ENCODE data around the gene MRPS18B. TPM values are rescaled to one million over a fixed set of nuclear protein-coding genes. Genes with fewer than 3 reads are reported as not detected.

The MRPS18B gene
- polyA plus RNA-seq, 1 experiment, result 69.3 TPM

DNA sequence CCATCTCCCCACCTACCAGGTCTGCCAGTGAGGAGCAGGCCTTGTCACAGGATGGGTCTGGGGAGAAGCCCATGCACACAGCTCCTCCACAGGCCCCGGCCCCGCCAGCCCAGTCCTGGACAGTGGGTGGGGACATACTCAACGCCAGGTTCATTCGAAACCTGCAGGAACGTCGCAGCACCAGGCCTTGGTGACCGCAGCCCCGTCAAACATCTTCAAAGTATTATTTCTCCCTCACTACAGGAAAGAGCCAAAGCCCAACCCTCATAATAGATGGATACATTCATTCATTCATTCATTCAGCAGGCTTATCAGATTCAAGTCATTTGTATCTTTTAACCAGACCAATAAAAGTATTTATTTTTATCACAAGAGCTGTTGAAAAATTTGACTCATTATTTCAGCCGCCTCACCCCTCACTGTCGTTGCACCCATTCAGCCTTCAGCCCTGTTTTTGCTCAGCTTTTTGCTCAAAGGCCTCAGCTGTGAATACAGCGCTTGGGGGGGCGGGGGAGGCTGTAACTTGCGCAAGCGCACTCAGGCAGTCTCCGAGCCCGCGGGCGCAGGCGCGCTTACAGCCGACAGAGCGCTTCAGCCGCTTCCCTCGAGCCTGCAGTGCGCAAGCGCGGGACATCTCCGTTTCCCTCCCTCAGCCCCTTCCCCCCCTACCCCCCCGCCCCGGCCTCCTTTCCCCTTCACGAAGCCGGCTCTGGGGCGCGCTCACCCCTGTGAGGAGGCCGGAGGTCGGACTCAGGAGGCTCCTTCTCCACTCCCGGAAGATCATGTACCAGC, 29.0 kb downstream of the MRPS18B start, which contains the start of gene C6orf136:
Gene C6orf136, plus strand, starts transcription at position 684 of the 792 bp plus-strand sequence. Its CDS starts 99 bp downstream, at position 783.
- CTCF ChIA-PET, result no interaction called here

DNA sequence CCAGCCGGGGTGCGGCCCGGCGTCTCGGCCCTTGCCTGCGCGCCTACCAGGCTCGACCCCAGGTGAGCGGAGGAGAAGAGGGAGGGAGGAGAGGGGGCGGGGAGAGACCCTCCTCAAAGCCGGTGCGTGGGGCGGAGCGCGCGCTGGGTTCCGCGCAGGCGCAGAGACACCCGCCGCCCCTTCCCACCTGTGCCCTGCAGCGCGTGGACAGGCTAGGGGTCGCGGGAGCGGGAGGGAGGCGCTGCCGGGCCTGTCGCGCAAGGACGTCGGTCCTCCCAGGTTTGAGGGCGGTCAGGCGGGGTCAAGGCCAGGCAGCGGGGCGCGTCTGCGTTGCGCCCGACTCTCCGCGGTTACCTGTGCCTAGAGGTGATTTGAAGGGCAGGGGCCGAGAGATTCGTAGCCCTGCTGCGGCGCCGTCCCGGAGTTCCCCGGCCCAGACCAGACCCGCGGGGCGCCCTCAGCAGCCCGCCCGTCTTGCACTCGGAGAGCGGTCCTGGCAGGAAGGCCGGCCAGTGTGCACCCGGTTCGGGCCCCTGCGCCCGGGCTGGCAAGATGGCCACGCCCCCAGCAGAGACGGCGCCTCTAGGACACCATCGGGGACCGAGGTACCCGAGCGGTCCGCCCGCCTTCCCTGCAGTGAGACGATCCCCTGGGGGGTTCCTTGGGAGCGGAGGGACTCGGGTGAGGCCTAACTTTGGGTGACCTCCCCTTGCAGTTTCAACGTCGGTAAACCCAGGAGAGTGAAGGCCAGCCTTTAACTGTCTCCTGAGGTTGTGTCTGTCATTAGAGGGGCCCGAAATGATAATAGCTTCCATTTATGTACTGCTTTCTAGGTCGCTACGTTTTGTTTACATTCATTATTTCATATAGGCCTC, 29.8 kb downstream of the MRPS18B start:
- POLR2A ChIA-PET, result no interaction called here
- CTCF ChIA-PET, result interaction anchor here (1.0 to 1.3 kb wide), 2 partner anchors 25 to 32 kb away, joined by 4 to 5 read pairs; partner anchors contain the start of gene DHX16
- H3K36me3 ChIP-seq (ENCODE audit: control insufficient read depth, insufficient read depth, low read length), result peaks cover 2% of the 10 kb centered on the region
- H3K4me3 ChIP-seq (ENCODE audit: low read depth, low read length), result peak overlapping the region; percentile 94
- no peak for DNase-seq (ENCODE audit: low read depth)
- TF ChIP-seq, protein P1, sequence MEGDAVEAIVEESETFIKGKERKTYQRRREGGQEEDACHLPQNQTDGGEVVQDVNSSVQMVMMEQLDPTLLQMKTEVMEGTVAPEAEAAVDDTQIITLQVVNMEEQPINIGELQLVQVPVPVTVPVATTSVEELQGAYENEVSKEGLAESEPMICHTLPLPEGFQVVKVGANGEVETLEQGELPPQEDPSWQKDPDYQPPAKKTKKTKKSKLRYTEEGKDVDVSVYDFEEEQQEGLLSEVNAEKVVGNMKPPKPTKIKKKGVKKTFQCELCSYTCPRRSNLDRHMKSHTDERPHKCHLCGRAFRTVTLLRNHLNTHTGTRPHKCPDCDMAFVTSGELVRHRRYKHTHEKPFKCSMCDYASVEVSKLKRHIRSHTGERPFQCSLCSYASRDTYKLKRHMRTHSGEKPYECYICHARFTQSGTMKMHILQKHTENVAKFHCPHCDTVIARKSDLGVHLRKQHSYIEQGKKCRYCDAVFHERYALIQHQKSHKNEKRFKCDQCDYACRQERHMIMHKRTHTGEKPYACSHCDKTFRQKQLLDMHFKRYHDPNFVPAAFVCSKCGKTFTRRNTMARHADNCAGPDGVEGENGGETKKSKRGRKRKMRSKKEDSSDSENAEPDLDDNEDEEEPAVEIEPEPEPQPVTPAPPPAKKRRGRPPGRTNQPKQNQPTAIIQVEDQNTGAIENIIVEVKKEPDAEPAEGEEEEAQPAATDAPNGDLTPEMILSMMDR (IDR thresholded peaks at IDR 0.05; ENCODE audit: insufficient read depth, low read depth, low read length), result no peak
- H3K27me3 ChIP-seq (ENCODE audit: control insufficient read depth, insufficient read depth, low read length), result no peaks in the 10 kb centered on the region

More for the DNA sequence above, 29.0 kb downstream of the MRPS18B start, which contains the start of gene C6orf136:
- H3K4me3 ChIP-seq (ENCODE audit: low read depth, low read length), result peak within 1 kb of the TSS; percentile 94
- no peaks in the 10 kb centered on the region; the same call in 1 of the 2 replicates for H3K36me3 ChIP-seq (ENCODE audit: control insufficient read depth, insufficient read depth, low read length)
- TF ChIP-seq, protein P1 (IDR thresholded peaks at IDR 0.05; ENCODE audit: insufficient read depth, low read depth, low read length), result no peak
- DNase-seq (ENCODE audit: low read depth), result peak; percentile 54
- H3K27me3 ChIP-seq (ENCODE audit: control insufficient read depth, insufficient read depth, low read length), result no peaks in the 10 kb centered on the region
- POLR2A ChIA-PET, result interaction anchor here (0.6 kb wide), 2 partner anchors 32 to 77 kb away, joined by 6 to 9 read pairs; no protein-coding TSS in a partner anchor

DNA sequence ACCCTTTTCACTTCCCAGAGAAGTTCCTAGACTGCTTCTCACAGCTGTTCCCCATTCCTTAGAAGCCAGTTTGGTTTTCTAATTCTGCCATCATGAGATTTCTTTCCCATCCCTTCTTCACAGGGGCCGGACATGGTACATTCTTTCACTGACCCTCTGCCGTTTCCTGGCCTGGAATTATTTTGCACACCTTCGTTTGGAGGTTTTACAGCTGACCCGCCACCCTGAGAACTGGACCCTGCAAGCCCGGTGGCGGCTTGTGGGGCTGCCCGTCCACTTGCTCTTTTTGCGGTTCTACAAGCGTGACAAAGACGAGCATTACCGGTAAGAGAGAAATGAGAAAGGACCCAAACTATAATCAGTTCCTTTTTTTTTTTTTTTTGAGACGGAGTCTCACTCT, 33.5 kb downstream of the MRPS18B start:
- ChIA-PET POLR2A (no interaction called here), CTCF (interaction anchor here (1.0 to 3.2 kb wide), 3 partner anchors 12 to 28 kb away, joined by 4 to 7 read pairs (median 5); partner anchors contain the start of gene DHX16)
- TF ChIP-seq, protein P1 (IDR thresholded peaks at IDR 0.05; ENCODE audit: insufficient read depth, low read depth, low read length), result no peak
- Histone ChIP-seq H3K27me3 (ENCODE audit: control insufficient read depth, insufficient read depth, low read length) (no peaks in the 10 kb centered on the region), H3K36me3 (ENCODE audit: control insufficient read depth, insufficient read depth, low read length) (peaks cover 19% of the 10 kb centered on the region), H3K4me3 (ENCODE audit: low read depth, low read length) (no peak overlapping the region)
- no peak for DNase-seq (ENCODE audit: low read depth)

DNA sequence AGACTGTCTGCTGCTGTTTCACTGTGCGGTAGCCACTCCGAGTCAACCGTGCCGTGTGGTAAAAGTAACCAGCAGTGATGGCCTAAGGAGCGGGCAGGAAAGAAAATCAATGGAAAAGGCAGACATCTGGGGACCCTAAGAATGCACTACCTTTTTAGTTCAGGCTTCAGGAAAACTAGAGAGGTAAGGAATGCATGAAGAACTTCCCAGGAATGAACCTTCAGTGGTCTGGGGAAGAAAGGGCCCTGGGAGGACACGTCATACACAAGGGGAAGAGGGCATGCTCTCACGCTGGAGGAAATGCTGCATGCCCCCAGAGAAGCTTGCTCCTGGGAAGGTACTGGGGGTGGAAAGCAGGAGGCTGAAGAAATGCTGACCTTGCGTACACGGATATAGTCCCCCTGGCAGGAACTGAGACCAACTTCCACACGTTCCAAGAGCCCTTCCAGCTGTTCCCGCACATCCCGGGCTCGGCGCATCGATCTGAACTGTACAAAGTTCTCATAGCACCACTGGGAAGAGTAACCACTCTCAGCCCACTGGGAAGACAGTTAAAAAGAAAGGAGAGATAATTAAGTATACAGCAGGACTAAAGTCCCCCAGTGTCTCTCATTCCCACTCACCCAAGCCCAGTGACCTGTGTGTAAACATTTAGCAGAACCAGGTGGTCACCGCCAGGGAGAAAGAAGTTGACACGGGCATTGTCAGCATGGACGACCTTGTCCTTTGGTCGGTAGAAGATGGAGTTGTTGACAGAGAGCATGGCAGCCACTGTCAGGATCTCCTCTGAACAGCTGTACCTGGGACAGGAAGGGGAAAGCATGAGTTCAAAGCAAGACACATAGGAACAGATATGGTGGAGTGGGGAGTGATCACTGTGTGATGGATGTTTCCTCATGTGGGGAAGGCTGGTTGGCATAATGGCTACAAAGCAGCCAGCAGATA, 37.4 kb downstream of the MRPS18B start:
- POLR2A ChIA-PET, result no interaction called here
- TF ChIP-seq, protein P1 (IDR thresholded peaks at IDR 0.05; ENCODE audit: insufficient read depth, low read depth, low read length), result no peak
- H3K27me3 ChIP-seq (ENCODE audit: control insufficient read depth, insufficient read depth, low read length), result no peaks in the 10 kb centered on the region
- peaks cover 40% of the 10 kb centered on the region for H3K36me3 ChIP-seq (ENCODE audit: control insufficient read depth, insufficient read depth, low read length)
- no peak overlapping the region for H3K4me3 ChIP-seq (ENCODE audit: low read depth, low read length)
- CTCF ChIA-PET, result no interaction called here
- no peak for DNase-seq (ENCODE audit: low read depth)

Data from BJ (cell line).